GM12874 (cell line): ENCODE results near the gene NOD2.
A peak's percentile ranks its signal among the peaks of the same experiment; 100 is the strongest.

ENCODE experiments used
- TF ChIP-seq, protein P1 (sequence below): IDR thresholded peaks from 2 replicates; pipeline ENCODE4 v1.5.1; 2011; ENCODE audit warnings: low read depth, mild to moderate bottlenecking, control low read depth, low read length, moderate library complexity; ENCODE audit not compliant: insufficient read depth

Gene NOD2

DNA sequence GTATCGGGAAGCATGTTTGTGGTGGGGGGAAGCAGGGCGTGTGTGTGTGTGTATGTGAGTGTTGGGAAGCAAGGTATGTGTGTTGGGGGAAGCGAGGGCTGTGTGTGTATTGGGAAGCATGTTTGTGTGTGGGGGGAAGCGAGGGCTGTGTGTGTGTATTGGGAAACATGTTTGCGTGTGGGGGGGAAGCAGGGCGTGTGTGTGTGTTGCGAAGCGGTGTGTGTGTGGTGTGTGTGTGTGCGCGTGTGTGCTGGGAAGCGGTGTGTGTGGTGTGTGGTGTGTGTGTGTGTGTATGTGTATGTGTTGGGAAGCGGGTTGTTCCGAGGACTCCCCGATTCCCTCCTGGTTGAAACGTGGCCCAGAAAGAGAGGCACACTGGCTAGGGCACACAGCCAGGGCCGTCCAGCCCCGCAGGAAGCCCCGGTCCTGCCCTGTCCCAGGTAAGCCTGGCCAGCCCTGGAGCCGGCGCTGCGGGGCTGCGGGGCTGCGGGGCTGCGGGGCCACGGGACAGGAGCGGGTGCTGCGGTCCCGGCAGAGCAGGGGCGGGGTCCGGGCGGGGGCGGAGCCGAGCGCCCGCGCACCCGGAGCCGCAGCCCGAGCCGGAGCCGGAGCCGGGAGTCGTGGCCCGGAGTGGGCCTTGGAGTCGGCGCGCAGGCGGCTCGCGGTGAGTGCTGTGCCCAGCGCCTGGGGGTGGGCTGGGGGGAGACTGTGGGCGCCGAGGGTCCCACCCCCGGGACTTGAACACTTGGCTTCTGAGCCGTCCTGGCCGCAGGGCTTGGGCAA lies at the start of gene NOD2:
Gene NOD2, plus strand, starts transcription at position 608 of the 783 bp plus-strand sequence. CDS start 5,890 bp downstream, outside the sequence.
- TF ChIP-seq, protein P1, sequence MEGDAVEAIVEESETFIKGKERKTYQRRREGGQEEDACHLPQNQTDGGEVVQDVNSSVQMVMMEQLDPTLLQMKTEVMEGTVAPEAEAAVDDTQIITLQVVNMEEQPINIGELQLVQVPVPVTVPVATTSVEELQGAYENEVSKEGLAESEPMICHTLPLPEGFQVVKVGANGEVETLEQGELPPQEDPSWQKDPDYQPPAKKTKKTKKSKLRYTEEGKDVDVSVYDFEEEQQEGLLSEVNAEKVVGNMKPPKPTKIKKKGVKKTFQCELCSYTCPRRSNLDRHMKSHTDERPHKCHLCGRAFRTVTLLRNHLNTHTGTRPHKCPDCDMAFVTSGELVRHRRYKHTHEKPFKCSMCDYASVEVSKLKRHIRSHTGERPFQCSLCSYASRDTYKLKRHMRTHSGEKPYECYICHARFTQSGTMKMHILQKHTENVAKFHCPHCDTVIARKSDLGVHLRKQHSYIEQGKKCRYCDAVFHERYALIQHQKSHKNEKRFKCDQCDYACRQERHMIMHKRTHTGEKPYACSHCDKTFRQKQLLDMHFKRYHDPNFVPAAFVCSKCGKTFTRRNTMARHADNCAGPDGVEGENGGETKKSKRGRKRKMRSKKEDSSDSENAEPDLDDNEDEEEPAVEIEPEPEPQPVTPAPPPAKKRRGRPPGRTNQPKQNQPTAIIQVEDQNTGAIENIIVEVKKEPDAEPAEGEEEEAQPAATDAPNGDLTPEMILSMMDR = no peak

DNA sequence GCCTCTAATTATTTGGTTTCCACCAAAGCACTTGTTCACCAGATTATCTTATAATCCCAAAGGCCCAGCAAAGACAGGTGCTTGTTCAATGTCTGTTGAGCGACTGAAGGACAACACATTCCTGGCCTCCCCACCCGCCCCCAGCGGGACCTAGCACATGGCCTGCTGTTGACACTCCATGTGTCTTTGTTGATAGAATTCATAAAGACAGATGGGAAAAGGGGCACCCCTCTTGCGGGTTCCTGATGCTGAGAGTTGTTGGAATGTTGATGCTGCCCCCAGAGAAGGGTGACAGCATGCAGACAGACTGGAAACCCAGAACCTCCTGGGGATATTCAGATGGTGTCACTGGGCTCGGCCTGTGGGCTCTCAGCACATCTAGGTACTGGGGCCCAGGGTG lies 49.2 kb upstream of the NOD2 start:
- TF ChIP-seq, protein P1 = no peak

DNA sequence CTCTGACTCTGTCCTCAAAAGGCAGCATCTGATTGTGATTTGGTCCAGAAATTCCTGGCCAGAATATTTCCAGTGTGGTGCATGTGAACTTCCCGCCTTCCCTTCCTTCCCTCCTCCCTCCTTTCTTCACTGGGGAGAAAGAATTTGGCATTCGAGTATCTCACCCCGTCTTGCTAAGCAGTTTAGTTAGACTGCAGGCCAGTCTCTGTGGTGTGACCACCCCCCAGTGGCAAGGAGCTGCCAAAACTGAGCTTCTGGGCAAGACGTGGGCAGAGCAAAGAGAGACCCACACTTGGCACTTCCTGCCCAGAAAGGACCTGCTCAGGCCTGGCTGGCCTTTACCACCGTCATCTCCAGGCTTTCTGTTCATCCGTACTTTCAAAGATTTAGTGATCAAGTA lies 48.7 kb upstream of the NOD2 start:
- TF ChIP-seq, protein P1 = peak; percentile 36

DNA sequence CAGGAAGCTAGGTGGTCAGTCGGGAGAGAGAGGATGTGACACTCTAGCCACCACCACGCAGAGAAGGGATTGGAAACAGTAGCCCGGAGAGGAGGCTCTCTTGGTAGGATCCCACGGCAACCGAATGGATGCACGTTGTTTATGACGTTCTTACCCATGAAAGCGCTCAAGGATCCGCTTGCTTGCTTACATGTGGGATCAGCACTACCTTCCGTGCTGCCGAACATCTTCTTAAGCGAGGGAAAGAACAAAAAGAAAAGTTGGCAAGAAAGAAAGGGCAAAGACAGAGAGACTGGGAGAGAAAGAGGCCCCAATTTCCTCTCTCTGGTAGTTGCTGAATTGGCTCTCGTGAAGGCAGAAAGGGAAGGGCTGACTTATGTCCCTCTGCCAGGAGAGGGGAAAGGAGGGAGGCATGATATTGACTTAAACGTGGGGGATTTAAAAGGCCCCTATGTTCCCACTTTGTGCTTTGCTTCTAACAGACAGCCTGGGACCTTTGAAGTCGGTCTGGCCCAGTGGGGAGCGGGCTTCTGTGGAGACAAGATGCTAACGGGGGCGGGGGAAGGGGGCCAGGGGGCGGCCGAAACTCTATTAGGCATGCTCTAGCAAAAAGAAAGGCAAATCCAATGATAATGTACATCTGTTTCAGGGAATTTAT lies 47.7 kb upstream of the NOD2 start:
- TF ChIP-seq, protein P1 = no peak

DNA sequence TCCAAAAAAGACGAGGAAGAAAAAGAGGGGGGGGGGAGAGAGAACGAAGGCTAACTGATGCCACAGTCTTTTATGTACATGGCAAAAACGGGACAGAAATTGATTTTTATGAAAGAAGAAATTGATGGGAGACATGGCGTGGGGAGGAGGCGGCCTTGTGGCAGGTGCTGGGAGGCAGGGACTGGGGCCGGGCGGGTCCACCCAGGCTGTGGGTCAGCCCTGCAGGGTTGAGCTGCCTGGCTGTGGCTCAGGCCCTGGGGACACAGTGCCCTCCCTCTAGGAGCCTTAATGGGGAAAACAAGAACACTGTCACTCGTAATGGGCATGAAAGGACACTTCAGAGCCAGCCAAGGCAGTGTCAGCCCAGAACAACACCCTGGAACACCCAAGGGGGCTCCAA lies 47.1 kb upstream of the NOD2 start:
- TF ChIP-seq, protein P1 = no peak

DNA sequence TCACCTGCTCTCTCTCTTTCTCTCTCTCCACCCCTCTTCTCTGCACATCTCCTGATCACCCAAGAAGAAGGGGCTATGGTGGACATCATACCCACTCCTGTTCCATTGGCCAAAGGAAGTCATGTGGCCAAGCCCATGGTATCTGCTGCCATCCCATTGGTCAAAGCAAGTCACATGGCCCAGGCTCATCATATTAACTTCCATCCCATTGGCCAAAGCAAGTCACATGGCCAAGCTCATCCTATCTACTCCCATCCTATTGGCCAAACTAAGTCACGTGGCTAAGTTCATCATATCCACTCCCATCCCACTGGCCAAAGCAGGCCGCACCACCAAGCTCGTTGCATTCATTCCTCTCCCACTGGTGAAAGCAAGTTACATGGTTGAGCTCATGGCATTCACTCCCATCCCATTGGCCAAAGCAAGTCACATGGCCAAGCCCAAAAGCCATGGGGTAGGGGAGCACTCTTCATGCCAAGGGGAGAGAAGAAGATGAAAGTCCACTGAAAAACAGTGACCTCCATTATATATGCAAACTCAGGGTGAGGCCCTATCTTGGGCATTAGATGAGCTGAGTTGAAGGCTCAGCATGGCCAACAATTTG lies 41.5 kb upstream of the NOD2 start:
- TF ChIP-seq, protein P1 = no peak

DNA sequence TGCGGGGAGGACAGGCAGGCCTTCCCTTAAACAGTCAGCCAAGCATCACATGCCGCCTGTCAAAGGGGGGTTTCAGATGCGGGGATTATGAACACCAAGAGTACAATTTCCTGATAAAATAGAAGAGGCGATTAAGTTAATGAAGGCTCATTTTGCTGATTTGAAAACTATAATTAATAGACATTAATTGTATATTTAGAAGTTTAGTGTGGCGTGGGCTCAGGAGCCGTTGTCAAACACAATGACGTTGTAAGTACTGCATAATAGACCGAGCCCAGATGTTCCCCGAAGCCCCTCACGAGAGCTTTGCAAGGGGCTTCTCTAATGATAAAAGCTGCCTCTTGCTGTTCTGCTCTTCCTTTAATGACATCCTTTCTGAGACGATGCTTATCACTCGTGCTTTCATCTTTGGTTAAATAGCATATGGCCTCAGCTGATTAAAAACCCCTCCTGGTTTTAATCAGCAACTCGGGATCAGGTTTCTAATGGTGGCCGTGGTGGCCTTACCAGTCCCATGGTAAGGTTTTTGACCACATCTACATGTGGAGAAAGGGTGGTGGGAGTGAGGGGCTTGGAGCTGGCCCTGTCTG lies 40.5 kb upstream of the NOD2 start:
- TF ChIP-seq, protein P1 = no peak
